Peyer's patch (tissue), 4 donors: Measurements from ENCODE around the gene ROPN1B.

ENCODE experiments used
- POLR2A ChIP-seq, 2 donors: fragments of 450-650 bp; IDR thresholded peaks; one replicate each; pipeline ENCODE4 v1.5.1; 2017; ENCODE audit warnings: antibody characterized with exemption in 2 of 2, mild to moderate bottlenecking in 2 of 2, moderate library complexity in 2 of 2
- TF ChIP-seq, protein P1 (sequence below), 6 experiments: fragments of 450-650 bp in 4 of 6; fragments of 200-600 bp in 2 of 6; sonication (generic) in 1 of 6; IDR thresholded peaks; one replicate each; pipeline ENCODE4 v1.5.1; 2017 to 2019; ENCODE audit warnings: antibody characterized with exemption in 6 of 6, mild to moderate bottlenecking in 3 of 6, moderate library complexity in 1 of 6

DNA sequence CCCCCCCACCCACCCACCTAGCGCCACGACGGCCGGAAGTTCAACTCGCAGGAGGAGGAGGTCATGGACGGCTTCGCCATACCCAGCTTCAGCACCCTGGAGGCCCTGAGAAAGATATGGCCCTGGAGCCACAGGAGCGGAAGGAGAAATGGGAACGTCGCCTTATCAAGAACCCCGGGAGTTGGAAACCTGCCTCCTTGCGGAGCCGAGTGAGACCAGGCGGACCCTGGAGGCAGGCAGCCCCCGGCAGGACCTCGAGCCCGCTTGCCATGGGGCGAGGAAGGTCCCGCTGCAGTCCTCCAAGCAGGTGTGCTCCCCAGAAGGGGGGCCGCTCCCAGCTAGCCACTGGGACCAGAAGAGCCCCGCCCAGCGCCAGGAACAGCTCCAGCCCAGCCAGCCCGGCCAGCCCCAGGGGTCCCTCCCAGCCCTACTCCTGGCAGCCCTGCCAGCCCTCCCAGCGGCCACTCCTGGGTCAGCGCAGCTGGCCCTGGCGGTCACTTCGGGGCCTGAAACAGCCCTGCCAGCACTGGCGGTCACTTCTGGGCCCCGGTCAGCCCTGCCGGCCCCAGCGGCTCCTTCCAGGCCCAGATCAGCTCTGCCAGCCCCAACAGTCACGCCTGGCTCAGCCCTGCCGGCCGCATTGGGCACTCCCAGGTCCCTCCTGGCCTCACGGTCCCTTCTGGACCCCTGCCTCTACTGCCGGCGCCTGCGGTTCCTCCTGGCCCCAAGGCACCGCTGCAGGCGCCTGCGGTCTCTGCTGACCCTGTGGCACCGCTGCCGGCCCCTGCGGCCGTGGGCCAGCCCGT lies 10.3 kb upstream of the ROPN1B start:
- TF ChIP-seq, protein P1, sequence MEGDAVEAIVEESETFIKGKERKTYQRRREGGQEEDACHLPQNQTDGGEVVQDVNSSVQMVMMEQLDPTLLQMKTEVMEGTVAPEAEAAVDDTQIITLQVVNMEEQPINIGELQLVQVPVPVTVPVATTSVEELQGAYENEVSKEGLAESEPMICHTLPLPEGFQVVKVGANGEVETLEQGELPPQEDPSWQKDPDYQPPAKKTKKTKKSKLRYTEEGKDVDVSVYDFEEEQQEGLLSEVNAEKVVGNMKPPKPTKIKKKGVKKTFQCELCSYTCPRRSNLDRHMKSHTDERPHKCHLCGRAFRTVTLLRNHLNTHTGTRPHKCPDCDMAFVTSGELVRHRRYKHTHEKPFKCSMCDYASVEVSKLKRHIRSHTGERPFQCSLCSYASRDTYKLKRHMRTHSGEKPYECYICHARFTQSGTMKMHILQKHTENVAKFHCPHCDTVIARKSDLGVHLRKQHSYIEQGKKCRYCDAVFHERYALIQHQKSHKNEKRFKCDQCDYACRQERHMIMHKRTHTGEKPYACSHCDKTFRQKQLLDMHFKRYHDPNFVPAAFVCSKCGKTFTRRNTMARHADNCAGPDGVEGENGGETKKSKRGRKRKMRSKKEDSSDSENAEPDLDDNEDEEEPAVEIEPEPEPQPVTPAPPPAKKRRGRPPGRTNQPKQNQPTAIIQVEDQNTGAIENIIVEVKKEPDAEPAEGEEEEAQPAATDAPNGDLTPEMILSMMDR (IDR thresholded peaks at IDR 0.05): no peak
- no peak for TF ChIP-seq POLR2A (IDR thresholded peaks at IDR 0.05)
